K562 (cell line): ENCODE measurements around the gene AMBRA1. TPM values are rescaled to one million over a fixed set of nuclear protein-coding genes. Genes with fewer than 3 reads are reported as not detected.

ENCODE experiments used
- ATAC-seq: fragments of 200-7000 bp; cut with Tn5 transposase; 3 replicates; pipeline ENCODE4 v1.9.1; 2020; ENCODE audit warnings: moderate library complexity
- BruUV-seq: library from RNA; stranded (reverse); fragments of 400-500 nt; replicated peaks from 2 replicates; lab custom pipeline; 2021; lab: Mats Ljungman, UMichigan
- CTCF ChIA-PET: fragments of 300-600 bp; formaldehyde crosslinking; extraction: SDS; loops from one replicate; lab custom pipeline; 2021; ENCODE audit warnings: low intra/inter-chr PET ratio; lab: Yijun Ruan, JAX
- POLR2A ChIA-PET: fragments of 300-600, 350-650 bp; sonication (Branson Sonifier 250); formaldehyde crosslinking; extraction: SDS; loops from one replicate; lab custom pipeline; 2021; ENCODE audit warnings: antibody characterized with exemption, inconsistent platforms; lab: Yijun Ruan, JAX
- DNase-seq, 4 experiments: peaks; one replicate each; pipeline versions ENCODE4 v3.0.0 to v3.0.0-alpha.2; 2011 to 2018; ENCODE audit warnings: low spot score in 3 of 4, mixed read lengths in 3 of 4; ENCODE audit errors: extremely low read depth in 1 of 4
- FAIRE-seq: peaks from 2 replicates; lab custom pipeline; 2011; peaks lifted over from hg19 to GRCh38; lab: Jason Lieb, UNC
- H2AFZ ChIP-seq: 2 replicates; pipeline ENCODE4 v1.6.0; 2011; ENCODE audit warnings: low read depth, low read length, control low read depth, inconsistent platforms
- H3K27ac ChIP-seq: fragments of 200-600 bp; 3 replicates; pipeline ENCODE4 v1.8.0; 2011; ENCODE audit warnings: low read depth, mild to moderate bottlenecking, control low read depth, inconsistent platforms, low read length, moderate library complexity, mixed read lengths; ENCODE audit errors: extremely low read depth
- H3K27me3 ChIP-seq, 2 experiments: fragments of 300-600 bp in 1 of 2; 2 replicates in 1 of 2; 3 replicates in 1 of 2; pipeline versions ENCODE4 v1.6.0 to v1.8.0; 2011; ENCODE audit warnings: inconsistent platforms in 2 of 2, low read length in 2 of 2, mild to moderate bottlenecking in 1 of 2, mixed read lengths in 1 of 2, moderate library complexity in 1 of 2; ENCODE audit not compliant: control insufficient read depth in 2 of 2, insufficient read depth in 2 of 2
- H3K36me3 ChIP-seq: fragments of 300-600 bp; 3 replicates; pipeline ENCODE4 v1.8.0; 2011; ENCODE audit warnings: mild to moderate bottlenecking, low read length, inconsistent platforms; ENCODE audit not compliant: control insufficient read depth, insufficient read depth
- H3K4me1 ChIP-seq, 2 experiments: fragments of 200-600 bp in 1 of 2; replicated peaks in 1 of 2; 2 replicates in 1 of 2; 3 replicates in 1 of 2; pipeline versions ENCODE4 v1.5.1 to v1.8.0; 2011; ENCODE audit warnings: inconsistent platforms in 2 of 2, low read length in 2 of 2, mild to moderate bottlenecking in 1 of 2, mixed read lengths in 1 of 2, moderate library complexity in 1 of 2; ENCODE audit not compliant: control insufficient read depth in 2 of 2, insufficient read depth in 2 of 2
- H3K4me2 ChIP-seq: 2 replicates; pipeline ENCODE4 v1.6.1; 2011; ENCODE audit warnings: low read length, control low read depth, inconsistent platforms, mixed read lengths; ENCODE audit not compliant: insufficient read depth
- H3K4me3 ChIP-seq: fragments of 200-600 bp; sonication (generic), shearing (Covaris generic); 2 replicates; pipeline ENCODE4 v1.5.1; 2016; ENCODE audit warnings: control low read depth, inconsistent platforms
- H3K79me2 ChIP-seq: fragments of 200-600 bp; 3 replicates; pipeline ENCODE4 v1.8.0; 2011; ENCODE audit warnings: low read length, inconsistent platforms; ENCODE audit not compliant: control insufficient read depth, insufficient read depth
- H3K9ac ChIP-seq, 2 experiments: 2 replicates each; pipeline versions ENCODE4 v1.6.0 to v1.6.1; 2011; ENCODE audit warnings: low read depth in 2 of 2, low read length in 2 of 2, control low read depth in 1 of 2, inconsistent platforms in 1 of 2, mild to moderate bottlenecking in 1 of 2, mixed read lengths in 1 of 2; ENCODE audit not compliant: insufficient read depth in 1 of 2
- H3K9me1 ChIP-seq: one replicate; pipeline ENCODE4 v1.6.0; 2011; ENCODE audit warnings: inconsistent platforms, mild to moderate bottlenecking, low read length, moderate library complexity; ENCODE audit not compliant: control insufficient read depth, insufficient read depth
- H3K9me3 ChIP-seq: replicated peaks from 2 replicates; pipeline ENCODE4 v1.5.1; 2011; ENCODE audit warnings: low read depth, low read length, inconsistent platforms; ENCODE audit not compliant: control insufficient read depth, insufficient read depth
- H4K20me1 ChIP-seq: replicated peaks from 2 replicates; pipeline ENCODE4 v1.6.1; 2011; ENCODE audit warnings: low read length, inconsistent platforms, mixed read lengths; ENCODE audit not compliant: control insufficient read depth, insufficient read depth
- CBX3 ChIP-seq, 2 experiments: IDR thresholded peaks; 1 replicate in 1 of 2; 2 replicates in 1 of 2; pipeline ENCODE4 v1.6.1; 2012; ENCODE audit warnings: inconsistent platforms in 2 of 2, low read length in 2 of 2, borderline replicate concordance in 1 of 2, control low read depth in 1 of 2
- CBX8 ChIP-seq: fragments of 200-600 bp; sonication (generic); IDR thresholded peaks from 2 replicates; pipeline ENCODE4 v1.6.1; 2012; ENCODE audit warnings: borderline replicate concordance, mixed run types, low read depth, mild to moderate bottlenecking, moderate library complexity, mixed read lengths, low read length, control low read depth, inconsistent platforms; ENCODE audit not compliant: poor library complexity, severe bottlenecking; ENCODE audit errors: extremely low read depth
- CTCF ChIP-seq, 3 experiments: IDR thresholded peaks in 2 of 3; conservative IDR thresholded peaks in 1 of 3; 2 replicates each; pipeline ENCODE4 v1.5.1; 2011 to 2012; ENCODE audit warnings: low read length in 3 of 3, mild to moderate bottlenecking in 3 of 3, control low read depth in 2 of 3, improper control_type of control experiment in 1 of 3, inconsistent platforms in 1 of 3, low read depth in 1 of 3, mixed read lengths in 1 of 3, moderate library complexity in 1 of 3; ENCODE audit not compliant: insufficient read depth in 2 of 3
- POLR2AphosphoS2 ChIP-seq: IDR thresholded peaks from 2 replicates; pipeline ENCODE4 v1.6.1; 2012; ENCODE audit warnings: low read length, improper control_type of control experiment
- TCFL5 ChIP-seq: fragments of 250-450 bp; sonication (Bioruptor Pico); conservative IDR thresholded peaks from 2 replicates; pipeline ENCODE4 v1.6.1; 2021; ENCODE audit warnings: mild to moderate bottlenecking, moderate library complexity, matching md5 sums
- TRIM24 ChIP-seq, 2 experiments: fragments of 450-650 bp; IDR thresholded peaks; 2 replicates each; pipeline ENCODE4 v1.6.1; 2016
- TRIM28 ChIP-seq: fragments of 450-650 bp; IDR thresholded peaks from 2 replicates; pipeline ENCODE4 v1.6.1; 2017
- ZNF316 ChIP-seq: fragments of 450-650 bp; IDR thresholded peaks from 2 replicates; pipeline ENCODE4 v1.6.1; 2016
- WGBS: fragments of 100-300 bp; shearing (Covaris generic); methylation state at CpG from one replicate; pipeline ENCODE4 v1.1.6; 2016; ENCODE audit warnings: low coverage, mixed read lengths; ENCODE audit not compliant: insufficient coverage; ENCODE audit errors: missing lambda C conversion rate; 5-methylcytosine and 5-hydroxymethylcytosine counted together
- in situ Hi-C: fragments of 300-500 bp; cut with MboI; formaldehyde crosslinking; loops from 4 replicates; pipeline ENCODE4 v1.15.0; 2018; ENCODE audit warnings: inconsistent platforms, mixed read lengths
- intact Hi-C: fragments of 100-400 bp; cut with micrococcal nuclease; formaldehyde crosslinking; loops from 2 replicates; pipeline ENCODE4 v1.14.2; 2022
- polyA plus RNA-seq, 8 experiments: library from polyadenylated mRNA; depleted of rRNA in 4 of 8; stranded (reverse) in 5 of 8; unstranded in 3 of 8; fragments of >200 nt; fragmentation: Nextera tagmentation in 2 of 8; fragmentation: Illumina TruSeq in 1 of 8; extraction: Ambion mirVana in 2 of 8; extraction: Trizol in 1 of 8; gene quantifications; 2 replicates each; pipeline versions ENCODE4 v1.2.1 to v1.2.3, GENCODE V29; 2011 to 2014; ENCODE audit warnings: inconsistent platforms in 1 of 8, missing spikeins in 1 of 8
- total RNA-seq, 7 experiments: library from RNA; depleted of rRNA in 6 of 7; stranded (reverse); fragments of >200 nt in 6 of 7; fragmentation: Illumina TruSeq in 2 of 7; extraction: Trizol in 2 of 7; gene quantifications; 2 replicates each; pipeline versions ENCODE4 v1.2.1 to v1.2.3, GENCODE V29; 2011 to 2021; ENCODE audit warnings: low replicate concordance in 1 of 7

Gene AMBRA1
- total and polyA plus RNA-seq, 9 of the 15 experiments (the other 6 are each of a cell fraction or from before 2014, with no cell fraction given): 0.15 to 24.5 (median 13.0) TPM

GRCh38 chr11:46378296-46378695 lies 215.5 kb downstream of the AMBRA1 start (continued):
- no peak for TF ChIP-seq CTCF (IDR thresholded peaks at IDR 0.05 in 2 of 3, conservative IDR thresholded peaks at IDR 0.05 in 1 of 3; ENCODE audit: insufficient read depth in 2 of 3, low read depth in 1 of 3, low read length in 3 of 3)

GRCh38 chr11:46377831-46378230 lies 216.0 kb downstream of the AMBRA1 start:
- Histone ChIP-seq H3K9me3 (no peaks in the 10 kb centered on the region), H3K4me3 (no peak overlapping the region), H2AFZ (no peak overlapping the region), H3K79me2 (peaks cover 11% of the 10 kb centered on the region), H3K27me3 (no peaks in the 10 kb centered on the region), H3K9ac (no peak overlapping the region), H3K36me3 (peaks cover 59% of the 10 kb centered on the region; the same call in 2 of the 3 replicates)
- in situ Hi-C loops (no loop called here), intact Hi-C loops (no loop called here)
- WGBS: 89% methylated on average over 5 of the region's 5 CpGs
- CTCF ChIA-PET: no interaction called here
- POLR2A ChIA-PET: interaction anchor here (0.7 to 1.1 kb wide), 3 partner anchors 14 to 273 kb away, joined by 3 to 7 read pairs (median 3); partner anchors contain the start of gene CHRM4
- FAIRE-seq: no peak
- BruUV-seq: no TSS peak
- TF ChIP-seq ZNF316 (peak; percentile 90), TRIM28 (peak; percentile 80), CBX3 (IDR thresholded peaks at IDR 0.05; ENCODE audit: borderline replicate concordance in 1 of 2, low read length in 2 of 2) (peak in 1 of 2 experiments; percentile 32; a peak in 1 of 3 replicates), TRIM24 (IDR thresholded peaks at IDR 0.05) (0 out of 4 replicates have a peak, but pooled peaks of 1 of the 2 experiments have one; percentile 25), CBX8 (no peak), TCFL5 (CRISPR knock-in tag) (no peak), POLR2AphosphoS2 (0 out of 2 replicates have a peak, but pooled peaks have one; percentile 1)
- TF ChIP-seq, all 486 proteins: peak for 5
- ATAC-seq (no peak), DNase-seq (no peak)
- H3K27ac ChIP-seq: no peak overlapping the region
- no peaks in the 10 kb centered on the region; the same call in 1 of the 2 replicates for H4K20me1 ChIP-seq
- peaks cover 6% of the 10 kb centered on the region for H3K9me1 ChIP-seq
- no peak overlapping the region for H3K4me2 ChIP-seq
- peaks cover 19 to 52% of the 10 kb centered on the region in 2 experiments for H3K4me1 ChIP-seq
